SK-N-SH (cell line): ENCODE results near the gene TAS1R3. TPM values are rescaled to one million over a fixed set of nuclear protein-coding genes. Genes with fewer than 3 reads are reported as not detected.

ENCODE experiments used
- CTCF ChIA-PET: fragments of 300-600, 350-600 bp; formaldehyde crosslinking; extraction: SDS; loops from one replicate; lab custom pipeline; 2021; lab: Yijun Ruan, JAX
- POLR2A ChIA-PET: fragments of 350-600 bp; sonication (Branson Sonifier 250); formaldehyde crosslinking; extraction: SDS; loops from one replicate; lab custom pipeline; 2020; ENCODE audit warnings: antibody characterized with exemption, inconsistent platforms; lab: Yijun Ruan, JAX
- DNase-seq: peaks from one replicate; pipeline ENCODE4 v3.0.0; 2012
- H2AFZ ChIP-seq: fragments of 200-600 bp; sonication (generic); 2 replicates; pipeline ENCODE4 v1.8.1; 2016; ENCODE audit warnings: antibody characterized with exemption, mild to moderate bottlenecking, low read depth
- H3F3A ChIP-seq: fragments of 200-600 bp; sonication (generic); replicated peaks from 2 replicates; pipeline ENCODE3; 2016; ENCODE audit warnings: antibody characterized with exemption, mild to moderate bottlenecking; ENCODE audit not compliant: insufficient read depth
- H3K27ac ChIP-seq, 2 experiments: fragments of 200-500 bp in 1 of 2; fragments of 200-600 bp in 1 of 2; sonication (Bioruptor generic) in 1 of 2; sonication (generic), shearing (Covaris generic) in 1 of 2; 2 replicates each; pipeline versions ENCODE4 v1.5.1 to v1.6.1; 2014 to 2016; ENCODE audit warnings: low read depth in 2 of 2, inconsistent platforms in 1 of 2, low read length in 1 of 2, mild to moderate bottlenecking in 1 of 2, mixed read lengths in 1 of 2
- H3K27me3 ChIP-seq: fragments of 200-600 bp; sonication (generic), shearing (Covaris generic); 2 replicates; pipeline ENCODE4 v1.6.1; 2016; ENCODE audit warnings: mixed run types; ENCODE audit not compliant: insufficient read depth
- H3K36me3 ChIP-seq, 2 experiments: fragments of 200-500 bp in 1 of 2; fragments of 200-600 bp in 1 of 2; sonication (Bioruptor generic) in 1 of 2; sonication (generic) in 1 of 2; replicated peaks in 1 of 2; 2 replicates each; pipeline versions ENCODE3 to v1.5.1; 2014 to 2016; ENCODE audit warnings: low read length in 1 of 2, mild to moderate bottlenecking in 1 of 2; ENCODE audit not compliant: insufficient read depth in 2 of 2, control insufficient read depth in 1 of 2
- H3K4me1 ChIP-seq, 2 experiments: fragments of 200-500 bp in 1 of 2; fragments of 200-600 bp in 1 of 2; sonication (Bioruptor generic) in 1 of 2; sonication (generic), shearing (Covaris generic) in 1 of 2; 2 replicates each; pipeline versions ENCODE4 v1.5.1 to v1.6.1; 2014 to 2016; ENCODE audit warnings: low read depth in 1 of 2, low read length in 1 of 2, mixed run types in 1 of 2; ENCODE audit not compliant: insufficient read depth in 2 of 2, control insufficient read depth in 1 of 2
- H3K4me2 ChIP-seq: fragments of 200-600 bp; sonication (generic), shearing (Covaris generic); 2 replicates; pipeline ENCODE4 v1.6.1; 2017; ENCODE audit warnings: mixed run types
- H3K4me3 ChIP-seq, 2 experiments: fragments of 200-500 bp in 1 of 2; fragments of 200-600 bp in 1 of 2; sonication (Bioruptor generic) in 1 of 2; sonication (generic), shearing (Covaris generic) in 1 of 2; 2 replicates each; pipeline versions ENCODE4 v1.5.1 to v1.8.1; 2014 to 2016; ENCODE audit warnings: low read depth in 2 of 2, inconsistent platforms in 1 of 2, low read length in 1 of 2, mild to moderate bottlenecking in 1 of 2, mixed read lengths in 1 of 2, moderate library complexity in 1 of 2
- H3K79me2 ChIP-seq: fragments of 200-600 bp; sonication (generic); 2 replicates; pipeline ENCODE4 v1.8.1; 2017; ENCODE audit warnings: mild to moderate bottlenecking; ENCODE audit not compliant: insufficient read depth
- H3K9ac ChIP-seq: fragments of 200-600 bp; sonication (generic); 2 replicates; pipeline ENCODE4 v1.6.1; 2017; ENCODE audit warnings: mixed run types
- H3K9me2 ChIP-seq: fragments of 200-600 bp; sonication (generic); 2 replicates; pipeline ENCODE4 v1.6.1; 2017; ENCODE audit warnings: mixed run types
- H3K9me3 ChIP-seq: fragments of 200-600 bp; sonication (generic); 2 replicates; pipeline ENCODE4 v1.6.1; 2017; ENCODE audit warnings: mixed run types, mild to moderate bottlenecking, moderate library complexity
- H4K20me1 ChIP-seq: fragments of 200-600 bp; sonication (generic); 2 replicates; pipeline ENCODE4 v1.6.1; 2017; ENCODE audit warnings: mild to moderate bottlenecking, mixed run types; ENCODE audit not compliant: insufficient read depth
- CHD2 ChIP-seq: fragments of 150-350 bp; IDR thresholded peaks from 2 replicates; pipeline ENCODE4 v1.6.1; 2018; ENCODE audit warnings: low read length; ENCODE audit not compliant: partially characterized antibody
- ELF1 ChIP-seq: IDR thresholded peaks from 2 replicates; pipeline ENCODE4 v1.4.0; 2012
- NFIC ChIP-seq: IDR thresholded peaks from 2 replicates; pipeline ENCODE4 v1.4.0; 2012; ENCODE audit warnings: borderline replicate concordance
- TAF1 ChIP-seq: IDR thresholded peaks from 2 replicates; pipeline ENCODE4 v1.6.1; 2012; ENCODE audit warnings: low read depth, mild to moderate bottlenecking, low read length, moderate library complexity, borderline replicate concordance
- TCF12 ChIP-seq: IDR thresholded peaks from 2 replicates; pipeline ENCODE4 v1.4.0; 2012
- WGBS: methylation state at CpG from one replicate; pipeline ENCODE4 v1.1.6; 2017; ENCODE audit warnings: low lambda C conversion rate; 5-methylcytosine and 5-hydroxymethylcytosine counted together
- polyA plus RNA-seq, 3 experiments: library from polyadenylated mRNA; depleted of rRNA; stranded (reverse); fragments of >200 nt; gene quantifications; 2 replicates each; pipeline ENCODE4 v1.2.3, GENCODE V29; 2012
- TF ChIP-seq, protein P1 (sequence below): IDR thresholded peaks from 2 replicates; pipeline ENCODE4; 2012
- TF ChIP-seq, protein P2 (sequence below): IDR thresholded peaks from 2 replicates; pipeline ENCODE4 v1.6.1; 2012; ENCODE audit warnings: mild to moderate bottlenecking, low read depth, low read length, moderate library complexity
- TF ChIP-seq, protein P3 (sequence below): fragments of 200-600 bp; sonication (generic); IDR thresholded peaks from 2 replicates; pipeline ENCODE4 v1.6.1; 2017; ENCODE audit warnings: antibody characterized with exemption, mild to moderate bottlenecking, moderate library complexity

Gene TAS1R3
- polyA plus RNA-seq, 1 of the 3 experiments (the other 2 are of a cell fraction) = 0.08 TPM

DNA sequence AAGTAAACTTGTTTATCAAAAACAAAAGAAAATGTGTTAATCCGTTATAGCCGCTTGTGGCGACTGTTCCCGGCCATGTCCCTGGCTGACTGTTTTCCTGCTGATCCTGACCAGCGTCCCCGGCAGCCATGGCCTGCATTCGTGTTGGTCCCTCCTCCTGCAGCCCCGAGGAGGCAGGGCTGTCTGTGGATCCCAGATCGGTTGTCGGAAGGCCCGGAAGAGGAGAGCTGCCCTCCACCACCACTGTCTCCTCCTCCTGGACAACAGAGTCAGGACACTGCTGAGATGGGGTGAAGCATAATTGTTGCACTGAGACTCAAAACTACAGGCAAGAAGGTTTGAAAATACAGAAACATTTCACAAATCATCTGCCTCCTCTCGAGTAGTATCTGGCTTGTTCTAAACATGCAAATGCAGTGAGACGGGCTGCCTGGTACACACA is 30.9 kb downstream of the TAS1R3 start:
- POLR2A ChIA-PET = no interaction called here
- no peak overlapping the region for H2AFZ ChIP-seq

More for the DNA sequence above, 30.9 kb downstream of the TAS1R3 start:
- TF ChIP-seq CHD2 (no peak), TCF12 (no peak), TAF1 (no peak), NFIC (no peak), ELF1 (no peak)
- TF ChIP-seq, protein P1, sequence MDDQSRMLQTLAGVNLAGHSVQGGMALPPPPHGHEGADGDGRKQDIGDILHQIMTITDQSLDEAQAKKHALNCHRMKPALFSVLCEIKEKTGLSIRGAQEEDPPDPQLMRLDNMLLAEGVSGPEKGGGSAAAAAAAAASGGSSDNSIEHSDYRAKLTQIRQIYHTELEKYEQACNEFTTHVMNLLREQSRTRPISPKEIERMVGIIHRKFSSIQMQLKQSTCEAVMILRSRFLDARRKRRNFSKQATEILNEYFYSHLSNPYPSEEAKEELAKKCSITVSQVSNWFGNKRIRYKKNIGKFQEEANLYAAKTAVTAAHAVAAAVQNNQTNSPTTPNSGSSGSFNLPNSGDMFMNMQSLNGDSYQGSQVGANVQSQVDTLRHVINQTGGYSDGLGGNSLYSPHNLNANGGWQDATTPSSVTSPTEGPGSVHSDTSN = no peak
- TF ChIP-seq, protein P2, sequence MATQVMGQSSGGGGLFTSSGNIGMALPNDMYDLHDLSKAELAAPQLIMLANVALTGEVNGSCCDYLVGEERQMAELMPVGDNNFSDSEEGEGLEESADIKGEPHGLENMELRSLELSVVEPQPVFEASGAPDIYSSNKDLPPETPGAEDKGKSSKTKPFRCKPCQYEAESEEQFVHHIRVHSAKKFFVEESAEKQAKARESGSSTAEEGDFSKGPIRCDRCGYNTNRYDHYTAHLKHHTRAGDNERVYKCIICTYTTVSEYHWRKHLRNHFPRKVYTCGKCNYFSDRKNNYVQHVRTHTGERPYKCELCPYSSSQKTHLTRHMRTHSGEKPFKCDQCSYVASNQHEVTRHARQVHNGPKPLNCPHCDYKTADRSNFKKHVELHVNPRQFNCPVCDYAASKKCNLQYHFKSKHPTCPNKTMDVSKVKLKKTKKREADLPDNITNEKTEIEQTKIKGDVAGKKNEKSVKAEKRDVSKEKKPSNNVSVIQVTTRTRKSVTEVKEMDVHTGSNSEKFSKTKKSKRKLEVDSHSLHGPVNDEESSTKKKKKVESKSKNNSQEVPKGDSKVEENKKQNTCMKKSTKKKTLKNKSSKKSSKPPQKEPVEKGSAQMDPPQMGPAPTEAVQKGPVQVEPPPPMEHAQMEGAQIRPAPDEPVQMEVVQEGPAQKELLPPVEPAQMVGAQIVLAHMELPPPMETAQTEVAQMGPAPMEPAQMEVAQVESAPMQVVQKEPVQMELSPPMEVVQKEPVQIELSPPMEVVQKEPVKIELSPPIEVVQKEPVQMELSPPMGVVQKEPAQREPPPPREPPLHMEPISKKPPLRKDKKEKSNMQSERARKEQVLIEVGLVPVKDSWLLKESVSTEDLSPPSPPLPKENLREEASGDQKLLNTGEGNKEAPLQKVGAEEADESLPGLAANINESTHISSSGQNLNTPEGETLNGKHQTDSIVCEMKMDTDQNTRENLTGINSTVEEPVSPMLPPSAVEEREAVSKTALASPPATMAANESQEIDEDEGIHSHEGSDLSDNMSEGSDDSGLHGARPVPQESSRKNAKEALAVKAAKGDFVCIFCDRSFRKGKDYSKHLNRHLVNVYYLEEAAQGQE = no peak
- TF ChIP-seq, protein P3, sequence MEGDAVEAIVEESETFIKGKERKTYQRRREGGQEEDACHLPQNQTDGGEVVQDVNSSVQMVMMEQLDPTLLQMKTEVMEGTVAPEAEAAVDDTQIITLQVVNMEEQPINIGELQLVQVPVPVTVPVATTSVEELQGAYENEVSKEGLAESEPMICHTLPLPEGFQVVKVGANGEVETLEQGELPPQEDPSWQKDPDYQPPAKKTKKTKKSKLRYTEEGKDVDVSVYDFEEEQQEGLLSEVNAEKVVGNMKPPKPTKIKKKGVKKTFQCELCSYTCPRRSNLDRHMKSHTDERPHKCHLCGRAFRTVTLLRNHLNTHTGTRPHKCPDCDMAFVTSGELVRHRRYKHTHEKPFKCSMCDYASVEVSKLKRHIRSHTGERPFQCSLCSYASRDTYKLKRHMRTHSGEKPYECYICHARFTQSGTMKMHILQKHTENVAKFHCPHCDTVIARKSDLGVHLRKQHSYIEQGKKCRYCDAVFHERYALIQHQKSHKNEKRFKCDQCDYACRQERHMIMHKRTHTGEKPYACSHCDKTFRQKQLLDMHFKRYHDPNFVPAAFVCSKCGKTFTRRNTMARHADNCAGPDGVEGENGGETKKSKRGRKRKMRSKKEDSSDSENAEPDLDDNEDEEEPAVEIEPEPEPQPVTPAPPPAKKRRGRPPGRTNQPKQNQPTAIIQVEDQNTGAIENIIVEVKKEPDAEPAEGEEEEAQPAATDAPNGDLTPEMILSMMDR = no peak
- TF ChIP-seq, all 33 proteins: peak for 0
- Histone ChIP-seq H3K9ac (no peak overlapping the region), H3K9me3 (no peaks in the 10 kb centered on the region), H3K4me3 (no peak overlapping the region), H3K36me3 (no peaks in the 10 kb centered on the region), H3K27me3 (no peaks in the 10 kb centered on the region), H3K9me2 (no peaks in the 10 kb centered on the region), H3K4me2 (no peak overlapping the region), H3K4me1 (peaks cover 20 to 36% of the 10 kb centered on the region in 2 experiments; a peak in 3 of 4 replicates), H3F3A (peaks cover 11% of the 10 kb centered on the region), H4K20me1 (no peaks in the 10 kb centered on the region), H3K27ac (peak overlapping the region in 1 of 2 experiments; percentile 24; a peak in 2 of 4 replicates), H3K79me2 (no peaks in the 10 kb centered on the region)
- no peak for DNase-seq
- 71% methylated on average over 12 of the region's 13 CpGs for WGBS
- CTCF ChIA-PET = interaction anchor here (2.0 kb wide), 1 partner anchor 10 kb away, joined by 11 read pairs; no protein-coding TSS in a partner anchor
